CD4-positive, alpha-beta T cell treated with Interleukin-17A for 1 hour (primary cell): ENCODE results near the gene OTOA.
"Not testable (repeated sequence)": the region's sequence is repeated elsewhere in the genome, so short reads cannot be mapped to it uniquely, and the experiment has no call there.

Experiments used
- DNase-seq: peaks from one replicate; pipeline ENCODE4 v3.0.0-alpha.2; 2020

Gene OTOA

DNA sequence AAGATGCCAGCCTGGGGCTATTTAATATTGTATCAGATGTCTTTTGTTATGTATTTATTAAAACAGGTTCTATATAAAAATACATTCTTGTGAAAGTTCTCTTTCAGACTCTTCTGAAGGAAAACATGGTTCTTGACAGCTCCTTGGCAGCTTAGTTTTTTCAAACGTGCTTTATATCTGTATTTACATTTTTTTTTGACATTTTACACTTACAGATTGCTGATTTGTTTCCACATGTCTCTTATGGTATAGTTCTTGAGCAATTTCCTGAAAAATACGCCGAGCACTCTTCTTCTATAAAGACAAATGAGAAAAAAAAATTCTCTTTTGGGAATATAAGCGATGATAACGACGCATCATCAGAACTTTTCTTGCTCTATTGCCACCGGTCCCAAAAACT lies 20.9 kb upstream of the OTOA start:
- no peak for DNase-seq

- DNase-seq = no peak
These were observed 20.0 kb upstream of the OTOA start for GRCh38 chr16:21643785-21644184.

DNA sequence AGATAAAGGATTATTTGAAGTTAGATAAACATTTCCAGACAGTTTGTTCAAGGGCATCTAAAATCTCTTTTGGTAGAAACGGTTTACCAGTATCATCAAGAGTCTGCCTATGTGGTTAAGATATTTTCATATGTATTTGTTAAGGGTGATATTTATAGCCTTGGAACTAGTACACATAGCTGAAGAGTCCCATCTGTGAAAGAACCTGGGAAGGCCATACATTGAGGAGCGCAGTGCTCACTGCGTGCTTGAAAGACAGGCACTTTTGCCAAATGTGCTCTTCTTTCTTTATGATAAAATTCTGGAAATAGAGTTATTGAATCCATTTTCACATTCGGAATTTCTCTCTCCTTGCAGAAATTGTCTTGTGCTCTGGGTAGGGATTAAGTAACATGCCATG lies 19.1 kb upstream of the OTOA start:
- DNase-seq = no peak

GRCh38 chr16:21645261-21645721 lies 18.5 kb upstream of the OTOA start:
- peak; percentile 75 for DNase-seq

GRCh38 chr16:21646091-21646490 lies 17.7 kb upstream of the OTOA start:
- DNase-seq = no peak

DNA sequence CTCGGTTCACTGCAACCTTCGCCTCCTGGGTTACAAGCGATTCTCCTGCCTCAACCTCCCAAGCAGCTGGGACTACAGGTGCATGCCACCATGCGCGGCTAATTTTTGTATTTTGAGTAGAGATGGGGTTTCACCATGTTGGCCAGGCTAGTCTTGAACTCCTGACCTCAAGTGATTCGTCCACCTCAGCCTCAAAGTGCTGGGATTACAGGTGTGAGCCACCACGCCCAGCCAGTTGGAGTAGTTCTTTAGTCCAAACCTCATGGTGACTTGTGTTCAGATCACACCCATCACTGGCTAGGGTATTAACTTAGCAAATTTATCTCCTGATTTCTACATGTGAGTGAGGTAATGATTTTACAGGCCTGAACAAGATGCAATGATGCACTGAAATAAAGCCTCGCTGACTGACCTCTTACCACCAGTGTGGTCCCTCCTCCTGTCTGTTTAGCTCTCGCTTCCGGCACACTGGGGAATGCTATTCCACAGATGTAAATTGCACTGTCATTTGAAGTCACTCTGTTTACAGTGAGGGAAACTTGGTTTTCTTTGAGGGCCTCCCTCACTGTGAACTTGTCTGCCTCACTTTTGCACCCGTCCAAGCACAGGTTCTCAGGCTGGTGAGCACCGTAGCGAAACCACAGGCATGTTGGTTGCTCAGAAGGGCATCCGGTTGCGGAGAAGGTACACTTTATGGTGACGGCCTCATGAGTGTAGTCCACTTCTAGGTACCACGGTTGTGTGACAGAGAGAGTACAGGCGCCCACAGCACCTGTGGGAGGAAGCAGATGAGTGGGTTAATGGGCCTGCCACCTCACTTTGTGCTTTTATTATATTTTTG lies 16.8 kb upstream of the OTOA start:
- DNase-seq = peak; percentile 83

DNA sequence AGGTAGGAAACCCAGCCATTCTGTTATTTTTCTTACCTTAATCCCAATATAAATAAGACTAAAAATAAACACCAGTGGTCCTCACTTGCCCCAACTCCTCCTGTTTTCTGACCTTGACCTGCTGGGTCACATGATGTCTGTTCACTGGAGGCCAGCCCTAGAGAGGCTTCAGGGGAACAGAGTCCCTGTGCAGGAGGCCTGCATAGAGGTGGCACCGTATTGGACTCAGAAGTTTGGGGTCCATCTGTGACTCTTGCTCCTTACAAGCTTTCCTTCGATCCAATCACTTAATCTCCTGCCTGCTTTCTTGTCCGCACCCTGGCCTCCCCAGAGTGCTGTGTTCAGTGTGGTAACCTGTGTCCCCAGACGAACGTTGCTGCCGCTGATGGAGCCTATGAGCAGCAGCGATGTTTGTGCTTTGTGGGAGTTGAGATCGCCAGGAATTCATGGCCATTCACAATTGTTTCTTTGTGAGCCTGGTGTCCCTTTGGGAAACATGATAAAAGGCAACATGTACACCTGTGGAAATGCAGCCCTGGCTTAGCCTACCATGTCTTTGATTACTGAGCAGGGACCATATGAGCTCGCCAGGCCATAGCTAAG lies 16.1 kb upstream of the OTOA start:
- DNase-seq = no peak

DNA sequence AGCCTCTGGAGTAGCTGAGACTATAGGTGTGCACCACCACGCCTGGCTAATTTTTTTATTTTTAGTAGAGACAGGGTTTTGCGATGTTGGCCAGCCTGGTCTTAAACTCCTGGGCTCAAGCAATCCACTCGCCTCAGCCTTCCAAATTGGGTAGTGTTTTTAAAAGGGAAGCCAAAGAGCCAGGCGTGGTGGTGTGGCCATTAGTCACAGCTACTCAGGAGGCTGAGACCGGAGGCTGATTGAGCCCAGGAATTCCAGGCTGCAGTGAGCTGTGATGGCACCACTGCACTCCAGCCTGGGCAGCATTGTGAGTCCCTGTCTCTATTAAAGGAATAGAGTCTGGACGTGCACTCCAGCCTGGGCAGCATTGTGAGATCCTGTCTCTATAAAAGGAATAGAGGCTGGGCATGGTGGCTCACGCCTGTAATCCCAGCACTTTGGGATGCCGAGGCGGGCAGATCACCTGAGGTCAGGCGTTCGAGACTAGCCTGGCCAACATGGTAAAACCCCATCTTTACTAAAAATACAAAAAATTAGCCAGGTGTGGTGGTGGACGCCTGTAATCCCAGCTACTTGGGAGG lies 13.9 kb upstream of the OTOA start:
- not testable (repeated sequence) for DNase-seq

GRCh38 chr16:21650521-21650920 lies 13.2 kb upstream of the OTOA start:
- peak; percentile 11 for DNase-seq

GRCh38 chr16:21651515-21651914 lies 12.3 kb upstream of the OTOA start:
- DNase-seq = no peak

DNA sequence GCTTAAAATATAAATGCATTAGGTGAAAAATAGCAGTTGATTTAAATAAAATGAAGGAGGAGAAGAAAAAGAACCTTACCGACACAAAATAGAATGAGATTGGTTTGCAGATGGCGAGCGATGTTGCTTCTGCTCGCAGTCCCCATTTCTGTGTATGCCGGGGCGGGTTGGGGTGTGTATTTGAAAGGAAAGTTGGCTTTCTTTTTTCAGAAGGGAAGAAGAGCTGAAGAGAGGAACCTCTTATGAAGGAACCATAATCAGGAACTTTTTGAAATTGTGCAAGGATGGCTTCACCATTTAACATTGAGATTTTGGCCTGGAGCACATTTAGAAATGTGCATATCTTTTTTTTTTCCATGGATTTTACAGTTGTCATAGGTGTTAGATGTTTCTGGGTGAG lies 11.3 kb upstream of the OTOA start, which contains the start of gene IGSF6:
IGSF6 (minus strand) TSS at position 156 of the 400 bp plus-strand sequence; CDS start at position 146, 10 bp downstream.
- DNase-seq = no peak

DNA sequence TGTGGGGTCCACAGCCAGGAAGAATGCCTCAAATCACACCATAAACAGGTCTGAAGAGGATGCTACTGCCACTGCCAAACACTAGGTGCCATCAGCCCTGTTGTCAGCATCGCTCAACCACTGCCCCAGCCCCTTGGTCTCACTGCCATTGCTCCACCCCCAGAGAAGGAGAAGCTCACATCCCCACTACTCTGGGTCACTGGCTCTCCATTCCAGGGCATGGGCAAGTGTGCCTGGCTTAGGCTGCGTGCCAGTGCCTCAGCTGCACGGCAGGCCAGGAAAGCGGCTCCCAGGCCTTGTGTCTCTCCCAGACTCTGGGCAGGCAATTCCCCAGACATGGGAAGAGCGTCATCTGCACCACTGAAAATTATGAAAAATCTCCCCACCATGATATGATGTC lies 10.2 kb upstream of the OTOA start:
- DNase-seq = no peak

GRCh38 chr16:21654466-21654865 lies 9.3 kb upstream of the OTOA start:
- no peak for DNase-seq

GRCh38 chr16:21654881-21655280 lies 8.9 kb upstream of the OTOA start:
- no peak for DNase-seq

DNA sequence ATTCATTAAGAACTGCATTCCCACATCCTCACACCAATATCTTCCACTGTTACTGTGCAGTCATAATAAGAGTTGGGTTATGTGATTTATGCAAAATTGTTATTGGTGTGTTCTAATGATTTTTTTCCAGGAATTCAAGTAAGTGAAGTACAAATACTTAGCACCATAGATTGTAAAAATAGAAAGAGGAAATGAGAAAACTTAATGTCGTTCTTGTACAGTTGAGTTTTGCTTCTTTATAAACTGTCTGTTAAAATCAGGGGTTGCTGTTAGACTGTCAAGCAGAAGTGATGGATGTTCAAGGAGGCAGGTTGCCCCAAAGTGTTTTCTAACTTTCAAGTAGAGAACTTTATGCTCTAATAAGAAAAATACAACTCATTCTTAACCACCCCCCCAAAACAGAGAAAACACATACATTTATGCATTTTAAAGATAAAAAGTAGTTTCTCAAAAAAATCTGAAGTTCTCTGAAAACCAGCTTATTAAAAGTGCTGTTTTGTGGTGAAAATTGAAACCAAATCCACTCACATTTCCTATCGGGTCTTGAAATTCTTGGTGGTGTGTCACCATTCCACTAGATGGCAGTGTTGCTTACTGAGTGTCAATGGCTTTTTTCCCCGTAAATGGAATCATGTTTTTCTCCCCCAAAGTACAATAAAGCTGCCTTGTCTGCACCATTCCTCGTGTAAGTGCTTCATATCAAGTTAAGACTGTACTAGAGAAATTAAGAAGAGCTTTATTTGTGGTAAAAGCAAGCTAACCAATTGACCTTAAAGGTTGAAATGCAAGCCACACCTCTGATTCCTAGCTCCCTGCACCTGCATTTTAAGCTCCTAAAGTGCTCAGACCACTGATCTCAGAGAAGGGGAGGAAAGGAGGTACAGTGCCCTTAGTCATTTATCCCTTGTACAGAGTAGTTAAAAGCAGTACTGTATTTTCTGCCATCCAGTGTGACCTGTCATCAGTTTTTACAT lies 6.7 kb upstream of the OTOA start:
- peak; percentile 78 for DNase-seq

DNA sequence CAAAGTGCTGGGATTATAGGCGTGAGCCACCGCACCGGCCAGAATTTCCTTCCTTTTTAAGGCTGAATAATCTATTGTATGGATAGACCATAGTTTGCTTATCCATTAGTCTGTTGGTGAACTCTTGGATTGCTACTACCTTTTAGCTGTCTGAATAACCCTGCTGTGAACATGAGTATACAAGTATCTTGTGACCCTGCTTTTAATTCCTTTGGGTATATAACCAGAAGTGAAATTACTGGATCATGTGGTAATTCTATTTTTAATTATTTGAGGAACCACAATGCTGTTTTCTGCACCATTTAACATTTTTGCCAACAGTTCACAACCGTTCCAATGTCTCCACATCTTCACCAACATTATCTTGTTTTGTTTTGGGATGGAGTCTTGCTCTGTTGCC lies 4.6 kb upstream of the OTOA start:
- DNase-seq = no peak

GRCh38 chr16:21664801-21665492 lies 1.2 kb downstream of the OTOA start:
- no peak for DNase-seq

DNA sequence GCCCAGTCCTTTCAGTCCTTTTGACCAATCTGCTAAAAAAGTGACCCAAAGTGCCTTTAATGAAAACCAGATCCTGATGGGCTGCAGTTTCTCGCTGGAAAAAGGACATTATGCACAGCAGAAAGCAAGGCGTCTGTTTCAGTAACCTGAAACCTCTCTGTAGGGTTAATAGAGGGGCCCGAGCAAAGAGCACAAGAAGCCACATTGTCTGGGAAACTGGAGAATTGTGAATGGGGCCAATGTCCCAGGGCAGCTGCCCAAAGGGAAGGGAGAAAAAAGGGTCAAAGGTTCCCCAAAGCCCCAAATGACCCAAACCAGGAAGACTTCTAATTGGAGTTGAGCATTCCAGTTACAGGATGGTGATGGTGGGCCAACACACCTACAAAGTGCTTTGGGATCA lies 3.0 kb downstream of the OTOA start:
- no peak for DNase-seq

- no peak for DNase-seq
These were observed 3.8 kb downstream of the OTOA start for GRCh38 chr16:21667575-21667974.

DNA sequence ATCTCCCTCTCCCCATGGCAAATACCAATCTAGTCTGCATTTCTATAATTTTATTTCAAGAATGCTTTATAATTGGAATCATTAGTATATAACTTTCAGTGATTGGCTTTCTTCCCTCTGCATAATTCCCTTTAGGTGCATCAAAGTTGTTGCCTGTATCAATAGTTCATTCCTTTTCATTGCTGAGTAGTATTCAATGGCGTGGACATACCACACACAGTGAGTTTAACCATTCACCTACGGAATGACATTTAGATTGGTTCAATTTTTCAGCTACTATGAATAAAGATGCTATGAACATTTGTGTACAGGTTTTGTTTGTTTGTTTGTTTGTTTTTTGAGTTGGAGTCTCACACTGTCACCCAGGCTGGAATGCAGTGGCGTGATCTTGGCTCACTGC lies 9.7 kb downstream of the OTOA start:
- no peak for DNase-seq

DNA sequence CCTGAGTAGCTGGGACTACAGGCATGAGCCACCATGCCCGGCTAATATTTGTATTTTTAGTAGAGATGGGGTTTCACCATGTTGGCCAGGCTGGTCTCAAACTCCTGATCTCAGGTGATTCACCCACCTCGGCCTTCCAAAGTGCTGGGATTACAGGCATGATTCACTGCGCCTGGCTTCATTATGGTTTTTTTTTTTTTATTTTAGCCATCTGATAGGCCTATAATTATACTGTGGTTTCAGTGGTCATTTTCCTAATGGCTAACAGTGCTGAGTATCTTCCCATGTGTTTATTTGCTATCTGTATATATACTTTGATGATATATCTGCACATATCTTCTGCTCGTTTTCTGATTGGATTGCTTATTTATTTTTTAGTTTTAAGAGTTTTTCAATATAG lies 10.7 kb downstream of the OTOA start:
- DNase-seq = not testable (repeated sequence)

- DNase-seq = not testable (repeated sequence)
These were observed 16.9 kb downstream of the OTOA start for GRCh38 chr16:21680714-21681113.
